ENCODE data around the gene ITGAL. TPM values are rescaled to one million over a fixed set of nuclear protein-coding genes. Genes with fewer than 3 reads are reported as not detected.

Gene ITGAL
- total and polyA plus RNA-seq, 2 donors (not counting 3 experiments of a cell fraction or from before 2014, with no cell fraction given): not detected

DNA sequence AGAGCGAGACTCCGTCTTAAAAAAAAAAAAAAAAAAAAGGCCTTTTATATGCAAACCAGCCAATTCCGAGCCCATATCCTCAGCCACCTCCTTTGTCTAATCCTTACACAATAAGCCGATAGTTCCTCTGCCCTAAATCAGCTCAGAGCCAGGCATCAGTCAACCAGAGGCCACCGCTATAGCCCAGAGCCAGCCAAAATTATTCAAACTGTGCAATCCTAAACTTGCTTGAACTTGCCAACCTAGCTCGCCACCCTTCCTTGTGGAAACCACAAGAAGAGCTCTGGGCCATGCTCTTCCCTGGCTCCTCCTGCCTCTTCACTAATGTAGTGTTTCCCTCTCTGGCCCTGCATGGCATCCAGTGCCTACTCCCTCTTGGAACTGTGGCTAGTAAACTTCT lies 17.7 kb downstream of the ITGAL start:
- H3K4me1 ChIP-seq (ENCODE audit: control insufficient read depth, extremely low read depth, insufficient read depth, low read length): peaks cover 16% of the 10 kb centered on the region
- CTCF ChIA-PET: interaction anchor here (1.1 kb wide), 1 partner anchor 11 kb away, joined by 4 read pairs; no protein-coding TSS in a partner anchor
- H3K27ac ChIP-seq (ENCODE audit: insufficient read depth, low read depth, low read length): no peak overlapping the region
- no peaks in the 10 kb centered on the region for H3K9me1 ChIP-seq (replicated peaks; ENCODE audit: control insufficient read depth, extremely low read depth, insufficient read depth, low read length)
- POLR2A ChIA-PET: no interaction called here
- H3K36me3 ChIP-seq (ENCODE audit: control insufficient read depth in 2 of 2, extremely low read depth in 1 of 2, insufficient read depth in 2 of 2, low read length in 2 of 2): no peaks in the 10 kb centered on the region
- H4K20me1 ChIP-seq (replicated peaks; ENCODE audit: control insufficient read depth, extremely low read depth, insufficient read depth, low read length): no peaks in the 10 kb centered on the region
- H3K27me3 ChIP-seq (ENCODE audit: control insufficient read depth in 2 of 2, insufficient read depth in 2 of 2, low read length in 2 of 2): no peaks in the 10 kb centered on the region
- no TSS peak for BruUV-seq (replicated peaks)
- H3K9ac ChIP-seq (replicated peaks; ENCODE audit: extremely low read depth, insufficient read depth, low read length): no peak overlapping the region
- no peak for FAIRE-seq
- H3K4me2 ChIP-seq (ENCODE audit: insufficient read depth, low read length): no peak overlapping the region
- TF ChIP-seq MYC (IDR thresholded peaks at IDR 0.05; ENCODE audit: low read depth, low read length) (no peak), POLR2AphosphoS5 (IDR thresholded peaks at IDR 0.05; ENCODE audit: insufficient read depth, low read depth, low read length) (no peak), JUN (IDR thresholded peaks at IDR 0.05; ENCODE audit: borderline replicate concordance, insufficient read depth, insufficient read length, low read depth) (no peak), EZH2 (IDR thresholded peaks at IDR 0.05; ENCODE audit: borderline replicate concordance, low read depth, low read length, severe bottlenecking) (no peak), POLR2A (IDR thresholded peaks at IDR 0.05; ENCODE audit: low read depth, low read length) (no peak), FOS (IDR thresholded peaks at IDR 0.05; ENCODE audit: borderline replicate concordance, insufficient read depth, low read length) (no peak), GATA2 (IDR thresholded peaks at IDR 0.05; ENCODE audit: insufficient read depth, insufficient read length, low read depth, low read length) (no peak)
- TF ChIP-seq, protein P1, sequence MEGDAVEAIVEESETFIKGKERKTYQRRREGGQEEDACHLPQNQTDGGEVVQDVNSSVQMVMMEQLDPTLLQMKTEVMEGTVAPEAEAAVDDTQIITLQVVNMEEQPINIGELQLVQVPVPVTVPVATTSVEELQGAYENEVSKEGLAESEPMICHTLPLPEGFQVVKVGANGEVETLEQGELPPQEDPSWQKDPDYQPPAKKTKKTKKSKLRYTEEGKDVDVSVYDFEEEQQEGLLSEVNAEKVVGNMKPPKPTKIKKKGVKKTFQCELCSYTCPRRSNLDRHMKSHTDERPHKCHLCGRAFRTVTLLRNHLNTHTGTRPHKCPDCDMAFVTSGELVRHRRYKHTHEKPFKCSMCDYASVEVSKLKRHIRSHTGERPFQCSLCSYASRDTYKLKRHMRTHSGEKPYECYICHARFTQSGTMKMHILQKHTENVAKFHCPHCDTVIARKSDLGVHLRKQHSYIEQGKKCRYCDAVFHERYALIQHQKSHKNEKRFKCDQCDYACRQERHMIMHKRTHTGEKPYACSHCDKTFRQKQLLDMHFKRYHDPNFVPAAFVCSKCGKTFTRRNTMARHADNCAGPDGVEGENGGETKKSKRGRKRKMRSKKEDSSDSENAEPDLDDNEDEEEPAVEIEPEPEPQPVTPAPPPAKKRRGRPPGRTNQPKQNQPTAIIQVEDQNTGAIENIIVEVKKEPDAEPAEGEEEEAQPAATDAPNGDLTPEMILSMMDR (IDR thresholded peaks at IDR 0.05; ENCODE audit: extremely low read depth in 1 of 2, insufficient read depth in 1 of 2, low read depth in 1 of 2, low read length in 2 of 2): no peak
- TF ChIP-seq, protein P2, sequence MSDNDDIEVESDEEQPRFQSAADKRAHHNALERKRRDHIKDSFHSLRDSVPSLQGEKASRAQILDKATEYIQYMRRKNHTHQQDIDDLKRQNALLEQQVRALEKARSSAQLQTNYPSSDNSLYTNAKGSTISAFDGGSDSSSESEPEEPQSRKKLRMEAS (IDR thresholded peaks at IDR 0.05; ENCODE audit: insufficient read depth, insufficient read length): no peak
- no peaks in the 10 kb centered on the region for H3K79me2 ChIP-seq (ENCODE audit: control insufficient read depth, insufficient read depth, low read length)
- DNase-seq (ENCODE audit: low read depth, low spot score): no peak
- intact Hi-C loops (cut with micrococcal nuclease): loop anchor here (5.0 kb wide), 1 partner anchor 43 kb away; the partner anchor contains the start of gene SEPHS2
- no peak overlapping the region for H2AFZ ChIP-seq (ENCODE audit: low read depth, low read length)
- no peaks in the 10 kb centered on the region for H3K9me3 ChIP-seq (replicated peaks; ENCODE audit: control insufficient read depth, insufficient read depth, low read length)
- dilution Hi-C loops (cut with MboI; ENCODE audit: extremely low pct_ligation_motif_present, low sequenced_read_pairs): no loop called here
- no peak overlapping the region for H3K4me3 ChIP-seq (replicated peaks in 1 of 3; ENCODE audit: insufficient read depth in 1 of 3, low read depth in 1 of 3, low read length in 3 of 3)

All from endothelial cell of umbilical vein (primary cell).